Cardiac septum (tissue), 1 donor: ENCODE results near the gene GPR162. TPM values are rescaled to one million over a fixed set of nuclear protein-coding genes. Genes with fewer than 3 reads are reported as not detected.
"Not testable (repeated sequence)": the region's sequence is repeated elsewhere in the genome, so short reads cannot be mapped to it uniquely, and the experiment has no call there.

Experiments used
- DNase-seq: peaks from one replicate; pipeline ENCODE4 v3.0.0-alpha.2; 2020; ENCODE audit warnings: low spot score
- intact Hi-C: fragments of 100-400 bp; cut with DNase I; formaldehyde crosslinking; loops from one replicate; pipeline ENCODE4 v1.14.0; 2022
- total RNA-seq: library from RNA; stranded (reverse); fragmentation: NEBNext Ultra II Directional; extraction: Animal tissue kit (Norgen Biotek cat#: 25700); gene quantifications from one replicate; pipeline ENCODE4 v1.2.1, GENCODE V29; 2021
- donor health status: DM: no; HTN: no; CAD: no.

Gene GPR162
- total RNA-seq, 1 donor from 2014 or later = 5.7 TPM

- intact Hi-C loops = no loop called here
- DNase-seq = no peak
These were observed 27.8 kb downstream of the GPR162 start for GRCh38 chr12:6849427-6849826.

- intact Hi-C loops = no loop called here
- no peak for DNase-seq
These were observed 28.4 kb downstream of the GPR162 start for GRCh38 chr12:6849976-6850560.

- no peak for DNase-seq
- intact Hi-C loops = no loop called here
These were observed 29.2 kb downstream of the GPR162 start for GRCh38 chr12:6850796-6851152.

- intact Hi-C loops = no loop called here
- peak; percentile 96 for DNase-seq
These were observed 29.7 kb downstream of the GPR162 start, which contains the start of gene CDCA3 for GRCh38 chr12:6851153-6851920. Gene CDCA3 (minus strand): TSS chr12:6851286. CDS start chr12:6850952, 334 bp downstream.

- peak; percentile 100 for DNase-seq
- intact Hi-C loops = no loop called here
These were observed 30.5 kb downstream of the GPR162 start, which contains the start of gene USP5 for GRCh38 chr12:6851921-6852650. Gene USP5 (plus strand): TSS chr12:6852150. CDS start chr12:6852180, 30 bp downstream.

- intact Hi-C loops = no loop called here
- DNase-seq = no peak
These were observed 31.2 kb downstream of the GPR162 start for GRCh38 chr12:6852651-6853354.

GRCh38 chr12:6853626-6854025 lies 32.0 kb downstream of the GPR162 start:
- intact Hi-C loops = no loop called here
- no peak for DNase-seq

- no peak for DNase-seq
- intact Hi-C loops = no loop called here
These were observed 32.4 kb downstream of the GPR162 start for GRCh38 chr12:6854036-6854435.

GRCh38 chr12:6855322-6855721 lies 33.7 kb downstream of the GPR162 start:
- DNase-seq = no peak
- intact Hi-C loops = no loop called here

- DNase-seq = no peak
- intact Hi-C loops = no loop called here
These were observed 37.2 kb downstream of the GPR162 start for GRCh38 chr12:6858799-6859198.

GRCh38 chr12:6860116-6860515 lies 38.5 kb downstream of the GPR162 start:
- no peak for DNase-seq
- intact Hi-C loops = no loop called here

GRCh38 chr12:6860942-6861341 lies 39.3 kb downstream of the GPR162 start:
- intact Hi-C loops = no loop called here
- no peak for DNase-seq

GRCh38 chr12:6861391-6861790 lies 39.8 kb downstream of the GPR162 start:
- intact Hi-C loops = no loop called here
- DNase-seq = no peak

GRCh38 chr12:6863033-6863432 lies 41.4 kb downstream of the GPR162 start:
- no peak for DNase-seq
- intact Hi-C loops = no loop called here

- DNase-seq = no peak
- intact Hi-C loops = no loop called here
These were observed 42.1 kb downstream of the GPR162 start for GRCh38 chr12:6863586-6864321.

GRCh38 chr12:6865307-6865706 lies 43.7 kb downstream of the GPR162 start:
- DNase-seq, intact Hi-C loops: not testable (repeated sequence)

- intact Hi-C loops = no loop called here
- no peak for DNase-seq
These were observed 44.7 kb downstream of the GPR162 start for GRCh38 chr12:6866163-6866919.

- intact Hi-C loops = no loop called here
- no peak for DNase-seq
These were observed 45.3 kb downstream of the GPR162 start for GRCh38 chr12:6866920-6867412.
